ENCODE measurements around the gene SCAPER.
"Not testable (repeated sequence)": the region's sequence is repeated elsewhere in the genome, so short reads cannot be mapped to it uniquely, and the experiment has no call there.

SCAPER gene

DNA sequence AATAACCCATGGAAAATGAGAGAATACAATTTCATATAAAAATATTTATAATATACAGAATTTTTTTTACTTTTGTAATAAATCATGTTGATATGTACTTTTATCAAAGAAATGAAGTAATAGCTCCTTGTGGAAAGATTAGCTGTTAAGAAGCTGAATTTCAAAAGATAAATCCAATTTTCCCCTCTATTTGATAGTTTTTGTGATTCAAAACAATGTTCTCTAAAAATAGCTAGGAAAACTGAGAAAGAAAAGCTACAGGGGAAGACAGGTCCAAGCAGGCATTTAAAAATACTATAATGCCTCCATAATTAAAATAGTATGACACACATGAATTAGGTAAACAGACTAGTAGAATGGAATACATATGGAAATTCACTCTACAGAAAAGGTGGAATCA, 44.9 kb downstream of the SCAPER start:
- DNase-seq = no peak

DNA sequence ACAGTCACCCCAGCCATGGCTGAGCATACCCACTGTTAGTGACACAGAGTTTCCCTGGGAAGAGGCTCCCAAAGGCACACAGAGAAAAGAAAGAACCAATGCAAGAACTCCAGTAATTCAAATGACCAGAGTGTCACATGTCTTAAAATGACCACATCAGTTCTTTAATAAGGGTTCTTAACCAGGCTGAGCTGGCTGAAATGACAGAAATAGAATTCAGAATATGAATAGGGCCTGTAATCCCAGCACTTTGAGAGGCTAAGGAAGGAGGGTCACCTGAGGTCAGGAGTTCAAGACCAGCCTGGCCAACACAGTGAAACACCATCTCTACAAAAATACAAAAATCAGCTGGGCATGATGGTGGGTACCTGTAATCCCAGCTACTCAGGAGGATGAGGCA, 54.8 kb downstream of the SCAPER start:
- not testable (repeated sequence) for DNase-seq

DNA sequence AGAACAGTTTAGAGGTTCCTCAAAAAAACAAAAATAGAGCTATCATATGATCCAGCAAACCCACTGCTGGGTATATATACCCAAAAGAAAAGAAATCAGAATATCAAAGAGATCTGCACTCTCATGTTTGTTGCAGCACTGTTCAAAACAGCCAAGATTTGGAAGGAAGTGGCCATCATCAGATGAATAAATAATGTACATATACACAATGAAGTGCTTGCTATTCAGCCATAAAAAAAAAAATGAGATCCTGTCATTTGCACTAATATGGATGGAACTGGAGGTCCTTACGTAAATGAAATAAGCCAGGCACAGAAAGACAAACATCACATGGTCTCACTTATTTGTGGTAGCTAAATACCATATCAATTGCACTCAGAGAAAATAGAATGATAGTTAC, 58.4 kb downstream of the SCAPER start:
- DNase-seq = no peak

DNA sequence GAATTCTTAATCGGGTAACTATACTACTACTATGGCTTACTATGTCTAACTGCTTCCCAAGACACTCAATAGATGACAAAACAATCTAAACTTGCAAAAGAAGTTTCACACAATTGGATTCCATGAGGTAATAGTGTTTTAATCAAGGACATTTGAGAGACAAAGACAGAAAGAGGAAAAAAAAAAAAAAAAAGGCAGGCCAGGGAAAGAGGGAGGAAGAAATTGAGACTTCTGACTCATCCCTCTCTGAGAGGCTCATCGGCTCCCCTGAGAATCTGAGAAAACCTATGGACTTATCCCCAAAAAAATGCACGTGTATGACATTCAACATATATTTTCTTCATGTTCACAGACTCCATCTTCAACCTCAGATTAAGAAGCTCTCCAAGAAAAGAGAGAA, 61.0 kb downstream of the SCAPER start:
- DNase-seq = no peak

DNA sequence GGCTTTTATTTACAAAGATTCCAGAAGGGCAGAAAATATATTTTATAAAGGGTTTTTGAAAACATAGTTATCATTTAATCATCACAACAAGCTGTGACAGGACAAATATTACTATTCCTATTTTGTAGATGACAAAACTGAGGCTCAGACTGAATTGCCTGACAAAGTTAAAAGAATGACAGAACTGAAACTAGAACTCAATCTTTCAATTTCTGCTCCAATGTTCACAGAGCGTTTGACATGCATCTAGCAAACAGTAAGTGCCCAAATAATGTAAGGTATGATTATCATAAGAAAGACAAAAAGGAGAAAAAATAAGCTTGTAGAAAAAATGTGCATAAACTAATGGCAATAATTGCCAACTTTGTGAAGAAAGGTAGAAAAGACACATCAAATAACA, 61.9 kb downstream of the SCAPER start:
- DNase-seq = no peak

DNA sequence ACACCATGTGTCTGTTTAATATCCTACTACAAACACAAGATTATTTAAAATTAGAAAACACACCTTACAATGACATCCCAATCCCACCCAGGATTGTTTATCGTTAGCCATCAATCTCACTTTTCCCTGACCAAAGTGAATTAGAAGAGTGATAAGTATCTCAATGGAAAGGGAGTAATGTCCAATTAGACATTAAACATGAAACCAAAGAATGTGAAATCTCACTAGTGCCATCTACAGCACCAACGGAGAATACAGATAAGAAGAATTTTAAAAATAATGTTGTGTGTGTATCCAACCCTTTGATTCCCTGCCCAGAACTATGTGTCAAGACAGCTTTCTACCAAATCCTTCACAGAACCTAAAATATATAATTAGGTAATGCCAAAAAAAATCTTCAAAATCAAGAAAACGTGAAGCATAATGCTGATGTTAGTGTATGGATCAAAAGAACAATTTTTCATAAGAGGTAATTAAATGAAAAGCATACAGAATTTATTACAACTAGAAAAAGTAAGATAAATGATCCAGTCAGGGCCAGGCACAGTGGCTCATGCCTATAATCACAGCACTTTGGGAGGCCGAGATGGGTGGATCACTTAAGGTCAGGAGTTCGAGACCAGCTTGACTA, 64.2 kb downstream of the SCAPER start:
- peak; percentile 3 to 16 for DNase-seq

DNA sequence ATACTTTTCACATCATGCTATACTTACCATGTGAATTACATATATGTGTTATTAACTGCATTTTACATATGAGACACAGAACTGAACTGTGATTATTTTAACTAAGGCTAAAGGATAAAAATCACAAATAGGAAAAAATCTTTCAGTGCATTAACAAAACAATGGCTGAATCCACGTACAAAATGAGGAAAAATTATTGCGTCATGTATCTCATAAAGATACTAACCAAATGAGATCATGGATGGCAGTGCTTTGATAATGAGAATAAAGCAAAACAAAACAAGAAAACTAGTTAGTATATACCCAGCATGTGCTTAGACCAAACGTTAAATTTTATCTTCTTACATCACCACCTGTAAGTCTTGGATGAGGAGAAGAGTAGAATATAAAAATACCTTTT, 66.0 kb downstream of the SCAPER start:
- DNase-seq = no peak

DNA sequence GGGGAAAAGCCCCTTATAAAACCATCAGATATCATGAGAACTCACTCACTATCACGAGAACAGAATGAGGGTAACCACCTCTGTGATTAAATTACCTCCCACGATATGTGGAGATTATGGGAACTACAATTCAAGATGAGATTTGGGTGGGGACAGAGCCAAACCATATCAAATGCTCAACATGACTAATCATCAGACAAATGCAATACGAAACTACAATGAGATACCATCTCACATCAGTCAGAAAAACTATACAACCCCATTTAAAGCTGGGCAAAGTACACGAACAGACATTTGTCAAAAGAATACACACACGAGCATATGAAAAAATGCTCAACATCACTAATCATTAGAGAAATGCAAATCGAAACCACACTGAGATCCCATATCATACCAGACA, 67.7 kb downstream of the SCAPER start:
- no peak for DNase-seq

DNA sequence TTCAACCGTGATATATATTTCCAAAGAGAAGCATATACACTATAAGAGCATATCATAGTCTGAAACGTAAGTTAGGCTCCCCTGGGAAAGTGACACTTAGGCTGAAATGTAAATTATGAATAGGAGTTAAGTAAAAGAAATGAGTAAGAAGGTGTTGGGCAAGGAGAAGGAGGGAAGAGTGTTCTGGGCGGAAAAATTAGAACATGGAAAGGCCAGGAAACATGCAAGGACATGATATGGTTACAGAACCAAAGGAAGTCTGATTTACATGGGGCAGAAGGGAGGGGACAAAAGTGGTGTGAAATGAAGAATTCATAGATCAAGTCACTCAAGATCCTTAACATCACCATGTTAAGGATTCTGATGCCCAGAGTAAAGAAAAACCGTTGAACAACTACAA, 75.2 kb downstream of the SCAPER start:
- no peak for DNase-seq

DNA sequence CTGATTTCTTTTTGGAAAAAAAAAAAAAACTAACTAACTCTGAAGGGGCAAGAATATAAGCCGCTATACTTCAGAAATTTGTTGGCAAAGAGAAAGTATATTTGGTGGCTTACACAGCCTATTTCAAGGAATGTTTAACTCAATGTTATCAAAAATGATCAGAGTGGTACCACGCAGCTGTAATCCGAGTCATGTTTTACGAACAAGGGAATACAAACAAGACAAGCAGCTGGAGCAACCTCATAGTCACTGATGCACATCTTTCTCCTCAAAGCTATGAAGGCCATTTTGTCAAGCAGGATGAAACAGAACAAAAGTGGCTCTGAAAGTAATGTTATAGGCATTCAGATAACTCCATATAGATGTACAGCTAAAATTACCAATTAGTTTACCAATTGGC, 81.2 kb downstream of the SCAPER start:
- no peak for DNase-seq

DNA sequence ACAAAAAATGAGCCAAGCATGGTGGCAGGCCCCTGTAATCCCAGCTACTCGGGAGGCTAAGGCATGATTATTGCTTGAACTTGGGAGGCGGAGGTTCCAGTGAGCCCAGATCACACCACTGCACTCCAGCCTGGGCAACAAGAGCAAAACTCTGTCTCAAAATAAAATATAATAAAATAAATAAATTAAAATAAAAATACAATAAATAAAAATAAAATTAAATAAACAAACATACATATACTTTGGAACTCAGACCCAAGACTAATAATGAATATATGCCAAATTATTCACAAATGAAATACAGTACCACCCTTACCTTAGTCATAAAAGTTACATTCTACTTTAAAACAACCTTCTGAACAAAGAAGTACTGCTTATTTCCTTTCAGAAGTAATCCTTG, 81.8 kb downstream of the SCAPER start:
- no peak for DNase-seq

DNA sequence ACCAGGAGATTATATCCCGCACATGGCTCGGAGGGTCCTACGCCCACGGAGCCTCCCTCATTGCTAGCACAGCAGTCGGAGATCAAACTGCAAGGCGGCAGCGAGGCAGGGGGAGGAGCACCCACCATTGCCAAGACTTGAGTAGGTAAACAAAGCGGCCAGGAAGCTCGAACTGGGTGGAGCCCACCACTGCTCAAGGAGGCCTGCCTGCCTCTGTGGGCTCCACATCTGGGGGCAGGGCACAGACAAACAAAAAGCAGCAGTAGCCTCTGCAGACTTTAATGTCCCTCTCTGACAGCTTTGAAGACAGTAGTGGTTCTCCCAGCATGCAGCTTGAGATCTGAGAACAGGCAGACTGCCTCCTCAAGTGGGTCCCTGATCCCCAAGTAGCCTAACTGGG, 86.2 kb downstream of the SCAPER start:
- not testable (repeated sequence) for DNase-seq

DNA sequence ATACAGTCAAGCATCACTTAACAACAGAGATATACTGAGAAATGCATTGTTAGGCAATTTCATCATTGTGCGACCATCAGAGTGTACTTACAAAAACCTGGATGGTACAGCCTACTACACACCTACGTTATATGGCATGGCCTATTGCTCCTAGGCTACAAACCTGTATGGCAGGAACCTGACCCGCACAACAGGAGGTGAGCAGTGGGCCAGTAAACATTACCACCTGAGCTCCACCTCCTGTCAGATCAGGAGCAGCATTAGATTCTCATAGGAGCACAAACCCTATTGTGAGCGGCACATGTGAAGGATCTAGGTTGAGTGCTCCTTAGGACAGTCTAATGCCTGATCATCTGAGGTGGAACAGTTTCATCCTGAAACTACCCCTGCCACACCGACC, 89.7 kb downstream of the SCAPER start:
- no peak for DNase-seq

DNA sequence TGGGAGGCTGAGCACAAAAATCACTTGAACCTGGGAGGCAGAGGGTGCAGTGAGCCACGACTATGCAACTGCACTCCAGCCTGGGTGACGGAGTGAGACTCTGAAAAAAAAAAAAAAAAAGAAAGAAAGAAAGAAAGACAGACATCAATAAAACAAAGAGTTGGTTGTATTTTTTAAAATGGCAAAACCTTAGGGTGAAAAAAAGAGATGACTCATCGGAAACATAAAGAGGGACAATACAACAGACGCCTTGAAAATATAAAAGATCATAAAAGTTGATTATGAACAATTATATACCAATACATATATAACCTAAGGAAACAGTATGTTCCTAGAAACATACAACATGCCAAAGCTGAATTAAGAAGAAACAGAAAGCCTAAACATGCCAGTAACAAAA, 92.8 kb downstream of the SCAPER start:
- DNase-seq = no peak

DNA sequence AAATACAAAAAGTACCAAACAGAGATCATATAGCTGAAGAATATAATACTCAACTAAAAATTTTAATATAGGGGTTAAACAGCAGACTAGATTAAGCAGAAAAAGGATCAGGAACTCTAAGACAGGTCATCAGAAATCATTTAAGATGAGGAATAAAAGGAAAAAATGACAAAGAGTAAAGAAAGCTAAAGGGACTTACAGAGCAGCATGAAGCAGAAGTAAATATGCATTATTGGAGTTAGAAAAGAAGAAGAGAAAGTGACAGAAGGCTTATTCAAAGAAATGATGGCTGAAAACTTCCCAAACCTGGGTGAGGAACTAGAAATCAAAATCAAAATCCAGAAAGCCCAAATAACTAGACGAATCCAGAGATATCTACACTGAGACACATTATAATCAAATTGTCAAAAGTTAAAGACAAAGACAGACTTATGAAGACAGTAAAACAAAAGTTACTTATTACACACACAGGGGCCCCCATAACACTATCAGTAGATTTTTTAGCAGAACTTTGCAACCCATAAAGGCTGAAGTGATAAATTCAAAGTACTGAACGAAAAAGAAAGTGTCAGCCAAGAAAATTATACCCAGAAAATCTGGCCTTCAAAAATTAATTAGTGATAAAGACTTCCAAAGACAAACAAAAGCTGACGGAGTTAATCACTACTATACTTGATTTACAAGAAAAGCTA, 95.6 kb downstream of the SCAPER start:
- no peak for DNase-seq

DNA sequence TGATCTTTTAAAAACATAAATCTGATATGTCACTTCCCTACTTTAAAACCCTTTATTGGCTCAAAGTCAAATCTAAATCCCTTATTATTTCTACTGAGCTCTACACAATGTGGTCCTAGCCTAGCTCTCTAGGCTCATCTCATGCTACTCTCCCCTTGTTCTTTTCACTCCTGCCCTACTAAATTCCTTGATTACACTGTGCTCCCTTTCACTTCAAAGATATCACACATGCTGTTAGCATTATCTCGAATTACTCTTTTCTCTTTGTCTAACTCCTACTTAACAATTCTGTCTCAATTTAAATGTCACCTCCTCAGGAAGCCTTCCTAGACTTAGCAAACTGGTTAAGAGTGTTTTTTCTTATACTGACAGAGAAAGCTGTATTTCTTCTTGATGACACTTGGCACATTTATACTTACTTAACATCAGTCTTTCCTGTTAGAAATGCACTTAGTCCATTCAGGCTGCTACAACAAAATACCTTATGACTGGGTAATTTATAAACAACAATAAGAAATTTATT, 102.0 kb downstream of the SCAPER start:
- DNase-seq = no peak

DNA sequence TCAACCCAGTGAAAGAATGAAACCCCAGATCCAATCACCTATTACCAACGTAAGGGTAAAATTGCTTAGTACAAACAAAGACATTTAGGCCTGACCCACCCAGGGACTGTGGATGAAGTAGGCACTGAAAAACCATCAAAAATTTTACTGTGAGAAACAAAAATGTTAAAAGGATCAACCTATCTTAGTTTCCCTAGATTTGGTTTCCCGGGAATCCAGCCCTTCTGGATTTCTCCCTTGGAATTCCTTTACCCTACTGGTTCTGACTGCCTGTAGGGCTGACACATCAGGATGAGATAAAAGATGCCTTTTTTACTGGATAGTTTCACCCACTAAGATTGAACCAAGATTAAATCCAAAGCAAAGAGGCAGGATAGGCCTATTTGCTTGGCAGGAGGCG, 102.7 kb downstream of the SCAPER start:
- no peak for DNase-seq

DNA sequence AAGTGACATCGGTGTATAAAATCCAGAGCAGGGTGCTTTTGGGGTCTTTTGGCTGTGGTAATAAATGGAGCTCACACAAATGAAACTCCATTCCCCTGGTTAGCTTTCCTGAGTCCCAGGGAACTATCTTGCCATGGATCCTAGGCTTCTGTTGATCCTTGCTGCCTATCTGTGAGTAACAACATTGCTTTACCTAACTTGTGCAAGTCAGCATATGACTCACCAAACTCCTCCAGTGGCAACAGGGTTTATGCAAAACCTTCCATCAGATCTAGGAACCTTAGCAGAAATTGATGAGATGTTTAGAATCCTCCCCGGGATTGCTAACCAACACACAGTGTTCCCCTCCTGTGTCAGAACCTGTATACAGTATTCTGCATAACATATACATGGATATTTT, 105.4 kb downstream of the SCAPER start:
- peak in 1 of 2 donors; percentile 14 for DNase-seq

DNA sequence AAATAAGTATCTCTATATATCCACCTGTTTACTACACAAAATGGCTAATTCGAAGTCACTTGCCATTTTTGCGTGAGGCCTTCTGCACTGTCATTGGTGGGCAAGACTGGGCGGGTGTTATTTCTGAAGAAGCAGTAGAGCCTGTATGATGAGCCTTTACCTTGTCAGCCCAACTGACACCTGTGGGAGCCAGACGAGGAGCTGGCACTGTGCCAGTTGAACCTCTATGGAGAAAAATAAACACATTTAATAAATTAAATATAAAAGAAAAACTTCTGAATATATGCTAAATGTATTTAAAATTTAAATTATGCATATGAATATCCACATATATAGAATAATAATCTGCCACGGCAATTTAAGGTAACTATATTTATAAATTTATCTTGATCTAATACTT, 109.9 kb downstream of the SCAPER start:
- no peak for DNase-seq

DNA sequence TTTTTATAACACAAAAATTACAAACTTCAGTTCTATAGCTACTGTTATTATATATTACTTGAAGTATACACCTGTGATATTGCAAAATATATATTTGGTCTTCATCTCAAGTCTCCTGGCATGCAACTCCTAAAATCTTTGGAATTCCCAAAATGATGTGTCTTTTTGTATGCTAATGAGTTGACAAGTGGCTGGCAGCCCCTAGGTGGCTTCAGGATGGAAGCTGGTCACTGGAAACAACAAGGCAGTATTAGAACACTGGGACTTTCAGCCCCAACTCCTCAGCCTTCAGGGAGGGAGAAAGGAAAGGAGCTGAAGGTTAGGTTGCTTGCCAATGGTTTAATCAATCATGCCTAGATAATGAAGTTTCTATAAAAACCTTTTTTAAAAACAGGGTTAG, 112.0 kb downstream of the SCAPER start:
- DNase-seq = no peak

DNA sequence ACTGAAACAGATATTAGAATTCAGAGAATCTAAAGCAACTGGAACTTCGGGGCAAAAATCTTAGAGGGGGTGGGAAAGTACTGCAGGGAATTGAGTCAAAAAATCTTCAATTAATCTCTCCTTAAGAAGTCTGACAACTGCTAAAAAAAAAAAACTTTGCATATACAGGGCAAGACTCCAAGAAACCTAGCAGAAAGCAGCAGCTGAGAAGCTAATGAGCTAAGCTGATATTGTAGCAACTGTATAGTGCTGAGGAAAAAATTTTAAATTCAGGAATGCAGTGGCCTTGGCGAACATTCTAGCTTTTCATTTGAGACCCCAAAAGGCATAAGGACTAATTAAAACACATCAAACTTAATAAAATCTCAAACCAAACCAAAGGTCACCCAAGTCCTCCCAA, 113.6 kb downstream of the SCAPER start:
- DNase-seq = no peak

DNA sequence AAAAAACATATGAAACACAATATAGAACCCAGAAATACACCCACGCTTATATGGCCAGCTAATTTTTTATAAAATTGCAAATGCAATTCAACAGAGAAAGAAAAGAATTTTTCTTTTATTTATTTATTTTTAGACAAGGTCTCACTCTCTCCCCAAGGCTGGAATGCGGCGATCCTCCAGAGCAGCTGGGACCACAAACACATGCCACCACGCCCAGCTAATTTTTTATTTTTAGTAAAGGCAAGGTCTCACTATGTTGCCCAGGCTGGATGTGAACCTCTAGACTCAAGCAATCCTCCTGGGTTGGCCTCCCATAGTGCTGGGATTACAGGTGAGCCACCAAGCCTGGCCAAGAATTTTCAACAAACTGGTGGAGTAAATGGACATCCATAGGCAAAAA, 117.9 kb downstream of the SCAPER start:
- DNase-seq = no peak

DNA sequence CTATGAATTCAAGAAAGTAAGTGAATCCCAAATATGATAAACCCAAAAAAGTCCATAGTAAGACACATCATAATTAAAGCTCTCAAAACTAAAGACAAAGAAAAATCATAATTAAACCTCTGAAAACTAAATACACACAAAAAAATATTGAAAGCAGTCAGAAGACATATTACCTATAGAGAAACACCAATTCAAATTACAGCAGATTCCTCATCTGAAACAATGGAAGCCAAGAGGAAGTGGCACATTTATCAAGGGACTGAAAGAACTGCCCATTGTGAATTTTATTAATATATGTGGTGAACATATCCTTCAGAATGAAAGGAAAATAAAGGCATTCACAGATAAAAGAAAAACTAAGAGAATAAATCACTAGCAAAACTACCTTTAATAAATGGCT, 128.2 kb downstream of the SCAPER start:
- no peak for DNase-seq

DNA sequence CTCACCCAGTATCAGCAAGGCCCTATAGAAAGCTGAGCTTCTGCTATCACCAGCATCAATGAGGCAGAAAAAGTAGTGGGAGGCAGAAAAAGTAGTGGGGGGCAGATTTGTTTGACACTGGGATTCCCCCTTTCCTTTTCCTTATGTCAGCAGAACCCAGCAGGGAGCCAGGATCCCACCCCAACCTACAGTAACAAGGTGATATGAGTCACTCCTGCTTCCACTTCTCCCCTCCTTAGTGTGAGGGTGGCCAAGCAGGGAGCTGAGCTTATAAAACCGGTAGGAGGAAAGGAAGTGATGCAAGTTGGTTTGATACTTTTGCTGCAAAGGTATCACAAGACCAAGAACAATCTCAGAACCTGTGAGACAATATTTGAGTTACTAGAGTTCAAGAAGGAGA, 128.7 kb downstream of the SCAPER start:
- no peak for DNase-seq

DNA sequence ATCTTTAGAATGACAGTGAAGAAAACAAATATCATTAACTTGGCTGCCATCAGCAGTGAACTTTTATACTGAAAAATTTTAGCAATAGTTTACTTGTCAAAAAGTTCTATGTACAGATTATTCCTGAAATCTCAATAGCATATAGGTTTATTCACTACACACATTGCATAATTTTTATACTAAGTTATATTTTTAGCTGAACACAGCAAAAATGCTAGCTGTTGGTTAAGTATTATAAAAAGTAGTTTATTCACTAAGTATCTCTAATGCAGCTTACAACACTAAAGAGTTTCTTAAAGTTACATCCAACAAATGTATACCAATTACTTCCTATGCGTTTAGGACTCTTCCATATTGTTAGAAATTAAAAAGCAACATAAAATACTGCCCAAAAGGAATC, 131.9 kb downstream of the SCAPER start:
- no peak for DNase-seq
